Tibial artery (tissue), 4 donors: ENCODE measurements around the gene CFAP74.

Source experiments
- DNase-seq, 2 donors: peaks; one replicate each; pipeline ENCODE4 v3.0.0-alpha.2; 2019
- H3K27ac ChIP-seq, 2 donors: fragments of 200-600 bp; sonication (generic) in 1 of 2; 1 replicate in 1 of 2; 2 replicates in 1 of 2; pipeline ENCODE4 v1.5.1; 2018 to 2019; ENCODE audit warnings: mild to moderate bottlenecking in 1 of 2
- H3K27me3 ChIP-seq, 2 donors: fragments of 200-600 bp; sonication (generic) in 1 of 2; one replicate each; pipeline versions ENCODE4 v1.5.1 to v1.6.0; 2016 to 2019
- H3K36me3 ChIP-seq, 3 donors: fragments of 200-600 bp; sonication (generic) in 2 of 3; one replicate each; pipeline ENCODE4 v1.5.1; 2016 to 2019; ENCODE audit warnings: mild to moderate bottlenecking in 2 of 3
- H3K4me1 ChIP-seq, 4 donors: fragments of 200-600 bp; sonication (generic) in 2 of 4; 1 replicate in 3 of 4; 2 replicates in 1 of 4; pipeline ENCODE4 v1.5.1; 2016 to 2019
- H3K4me3 ChIP-seq, 2 donors: fragments of 200-600 bp; sonication (generic) in 1 of 2; 1 replicate in 1 of 2; 2 replicates in 1 of 2; pipeline ENCODE4 v1.5.1; 2018 to 2019; ENCODE audit warnings: mild to moderate bottlenecking in 2 of 2
- H3K9me3 ChIP-seq, 3 donors: fragments of 200-600 bp; sonication (generic) in 1 of 3; one replicate each; pipeline ENCODE4 v1.5.1; 2016 to 2019
- intact Hi-C: fragments of 100-400 bp; cut with DNase I; formaldehyde crosslinking; loops from one replicate; pipeline ENCODE4 v1.15.0; 2023; ENCODE audit warnings: low total_unique reads
- TF ChIP-seq, protein P1 (sequence below), 2 experiments: fragments of 200-600 bp in 1 of 2; fragments of 450-650 bp in 1 of 2; IDR thresholded peaks; one replicate each; pipeline ENCODE4 v1.5.1; 2017 to 2019; ENCODE audit warnings: antibody characterized with exemption in 2 of 2, mild to moderate bottlenecking in 1 of 2, moderate library complexity in 1 of 2

CFAP74 gene

DNA sequence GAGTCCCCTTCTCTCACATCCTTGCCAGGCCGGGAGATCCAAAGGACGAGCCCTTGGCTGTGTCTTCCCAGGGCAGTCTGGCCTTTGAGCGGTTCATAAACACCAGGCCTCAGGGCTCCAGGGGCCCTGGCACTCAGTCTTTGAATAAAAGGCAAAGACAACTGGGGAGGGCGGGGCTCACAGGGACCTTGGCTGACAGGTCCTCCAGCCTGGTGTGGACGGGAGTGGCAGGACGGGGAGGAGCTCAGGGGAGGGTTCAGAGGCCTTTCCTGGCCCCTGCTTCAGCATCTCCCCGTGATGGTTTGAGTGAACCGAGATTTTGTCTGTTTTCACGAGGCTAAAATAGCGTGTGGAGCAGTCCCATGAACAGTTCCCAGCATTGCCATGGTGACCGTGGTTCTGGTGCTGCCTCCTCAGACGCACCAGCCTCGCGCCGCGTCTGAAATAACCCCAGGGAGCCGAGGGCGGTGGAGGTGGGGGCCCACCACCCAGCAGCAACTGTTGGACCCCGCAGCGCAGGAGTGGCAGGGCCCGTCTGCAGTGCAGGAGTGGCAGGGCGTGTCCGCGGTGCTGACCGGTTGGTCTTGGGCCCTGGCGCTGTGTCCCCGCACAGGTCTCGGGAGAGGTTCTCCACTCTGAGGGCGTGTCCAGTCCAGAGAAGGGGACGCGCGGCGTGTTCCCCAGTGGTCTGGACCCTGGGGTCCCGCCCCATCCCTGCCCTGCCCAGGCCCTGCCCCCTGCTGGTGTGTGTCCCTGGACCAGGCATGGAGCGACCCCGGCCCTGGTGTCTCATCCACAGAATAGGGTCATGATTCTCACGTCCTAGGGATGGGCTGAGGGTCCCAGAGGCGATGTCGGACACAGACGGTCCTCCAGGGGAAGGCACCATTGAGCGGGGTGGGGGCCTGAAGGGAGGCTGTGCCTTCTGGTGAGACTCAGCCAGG, 39.5 kb upstream of the CFAP74 start:
- peaks cover 0 to 11% (median 7%) of the 10 kb centered on the region in 4 donors for H3K4me1 ChIP-seq
- TF ChIP-seq, protein P1, sequence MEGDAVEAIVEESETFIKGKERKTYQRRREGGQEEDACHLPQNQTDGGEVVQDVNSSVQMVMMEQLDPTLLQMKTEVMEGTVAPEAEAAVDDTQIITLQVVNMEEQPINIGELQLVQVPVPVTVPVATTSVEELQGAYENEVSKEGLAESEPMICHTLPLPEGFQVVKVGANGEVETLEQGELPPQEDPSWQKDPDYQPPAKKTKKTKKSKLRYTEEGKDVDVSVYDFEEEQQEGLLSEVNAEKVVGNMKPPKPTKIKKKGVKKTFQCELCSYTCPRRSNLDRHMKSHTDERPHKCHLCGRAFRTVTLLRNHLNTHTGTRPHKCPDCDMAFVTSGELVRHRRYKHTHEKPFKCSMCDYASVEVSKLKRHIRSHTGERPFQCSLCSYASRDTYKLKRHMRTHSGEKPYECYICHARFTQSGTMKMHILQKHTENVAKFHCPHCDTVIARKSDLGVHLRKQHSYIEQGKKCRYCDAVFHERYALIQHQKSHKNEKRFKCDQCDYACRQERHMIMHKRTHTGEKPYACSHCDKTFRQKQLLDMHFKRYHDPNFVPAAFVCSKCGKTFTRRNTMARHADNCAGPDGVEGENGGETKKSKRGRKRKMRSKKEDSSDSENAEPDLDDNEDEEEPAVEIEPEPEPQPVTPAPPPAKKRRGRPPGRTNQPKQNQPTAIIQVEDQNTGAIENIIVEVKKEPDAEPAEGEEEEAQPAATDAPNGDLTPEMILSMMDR (IDR thresholded peaks at IDR 0.05): no peak
- DNase-seq: no peak

DNA sequence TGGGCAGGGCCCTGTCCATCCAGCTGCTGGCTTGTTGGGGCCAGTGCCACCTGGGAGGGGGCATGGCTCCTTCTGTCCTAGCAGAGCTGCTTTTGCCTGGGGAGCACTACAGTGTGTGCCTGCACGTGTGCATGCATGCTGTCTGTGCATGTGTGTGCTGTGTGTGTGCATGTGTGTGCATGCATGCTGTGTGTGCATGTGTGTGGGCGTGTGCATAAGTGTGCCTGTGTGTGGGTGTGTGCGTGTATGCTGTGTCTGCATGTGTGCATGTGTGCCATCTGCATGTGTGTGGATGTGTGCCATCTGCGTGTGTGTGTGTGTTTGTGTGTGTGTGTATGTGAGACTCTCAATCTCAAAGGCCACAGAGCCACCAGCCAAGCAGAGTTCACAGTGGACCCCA, 38.3 kb upstream of the CFAP74 start:
- H3K4me1 ChIP-seq: peaks cover 0 to 11% (median 7%) of the 10 kb centered on the region in 4 donors
- no peak overlapping the region for H3K27ac ChIP-seq
- H3K36me3 ChIP-seq: no peaks in the 10 kb centered on the region
- intact Hi-C loops: loop anchor here (5.0 kb wide), 1 partner anchor 85 kb away; no protein-coding TSS in a partner anchor
- H3K9me3 ChIP-seq: peaks cover 0 to 7% (median 6%) of the 10 kb centered on the region in 3 donors
- peaks cover 0 to 88% of the 10 kb centered on the region in 2 donors for H3K27me3 ChIP-seq
- TF ChIP-seq, protein P1 (IDR thresholded peaks at IDR 0.05): no peak
- H3K4me3 ChIP-seq: no peak overlapping the region
- no peak for DNase-seq

More for the DNA sequence above, 39.5 kb upstream of the CFAP74 start:
- intact Hi-C loops: loop anchor here (5.0 kb wide), 1 partner anchor 86 kb away; no protein-coding TSS in a partner anchor
- H3K9me3 ChIP-seq: peaks cover 0 to 6% (median 3%) of the 10 kb centered on the region in 3 donors
- H3K27me3 ChIP-seq: peaks cover 0 to 94% of the 10 kb centered on the region in 2 donors
- no peaks in the 10 kb centered on the region for H3K36me3 ChIP-seq
- H3K4me3 ChIP-seq: no peak overlapping the region
- H3K27ac ChIP-seq: no peak overlapping the region

DNA sequence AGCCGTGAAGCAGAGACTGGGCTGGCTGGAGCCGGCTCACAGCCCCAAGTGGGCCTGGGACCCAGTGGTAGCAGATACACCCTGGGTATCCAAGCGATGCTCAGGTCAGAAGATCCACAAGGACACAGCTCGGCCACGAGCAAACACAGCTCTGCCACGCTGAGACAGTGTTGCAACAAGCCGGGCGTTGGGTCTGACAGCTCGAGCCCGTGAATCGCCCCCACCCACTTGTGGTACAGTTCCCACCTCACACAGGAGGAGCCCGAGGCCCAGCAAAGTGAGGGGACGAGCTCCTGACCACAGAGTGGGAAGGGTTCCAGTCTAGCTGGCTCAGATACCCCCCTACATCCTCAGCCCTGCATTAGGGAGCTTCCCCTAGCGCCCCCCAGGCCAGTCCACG, 37.7 kb upstream of the CFAP74 start:
- no peak overlapping the region for H3K27ac ChIP-seq
- H3K27me3 ChIP-seq: peaks cover 0 to 88% of the 10 kb centered on the region in 2 donors
- H3K4me1 ChIP-seq: peaks cover 0 to 11% (median 7%) of the 10 kb centered on the region in 4 donors
- H3K4me3 ChIP-seq: no peak overlapping the region
- H3K36me3 ChIP-seq: no peaks in the 10 kb centered on the region
- intact Hi-C loops: loop anchor here (5.0 kb wide), 1 partner anchor 84 kb away; no protein-coding TSS in a partner anchor
- H3K9me3 ChIP-seq: peaks cover 0 to 7% (median 6%) of the 10 kb centered on the region in 3 donors
- TF ChIP-seq, protein P1 (IDR thresholded peaks at IDR 0.05): no peak
- DNase-seq: no peak

DNA sequence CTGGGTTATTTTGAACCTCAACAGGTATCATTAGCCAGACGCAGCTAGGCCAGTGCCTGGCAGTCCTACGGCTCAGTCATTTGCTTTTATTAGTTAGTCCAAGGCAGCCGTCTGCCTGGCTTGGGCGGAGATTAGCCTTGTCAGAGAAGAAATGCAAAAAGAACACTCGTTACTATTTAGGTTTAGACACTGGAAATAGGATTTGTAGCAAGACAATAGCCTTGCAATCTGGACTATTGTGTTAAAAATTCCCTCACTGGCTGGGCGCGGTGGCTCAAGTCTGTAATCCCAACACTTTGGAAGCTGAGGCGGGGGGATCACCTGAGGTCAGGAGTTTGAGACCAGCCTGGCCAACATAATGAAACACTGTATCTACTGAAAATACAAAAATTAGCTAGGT, 35.7 kb upstream of the CFAP74 start:
- peaks cover 0 to 87% of the 10 kb centered on the region in 2 donors for H3K27me3 ChIP-seq

DNA sequence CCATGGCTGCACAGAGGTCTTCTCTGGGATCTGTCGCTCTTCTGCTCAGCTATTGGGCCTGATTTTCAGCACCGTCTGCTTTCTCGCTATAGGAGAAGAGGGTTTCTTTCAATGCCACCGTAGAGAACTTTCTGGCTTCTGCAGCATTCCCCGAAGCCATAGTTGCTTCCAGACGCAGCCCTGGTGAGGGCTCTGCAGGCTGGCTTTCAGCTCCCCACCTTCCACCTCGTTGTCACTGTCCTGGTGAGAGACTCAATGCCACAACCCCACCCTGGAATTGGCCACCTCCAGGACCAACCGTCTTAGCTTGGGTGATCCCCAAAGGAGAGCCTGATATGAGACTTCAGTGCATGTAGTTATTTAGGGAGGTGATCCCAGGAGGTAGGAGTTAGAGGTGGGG, 34.6 kb upstream of the CFAP74 start:
- H3K4me1 ChIP-seq: no peaks in the 10 kb centered on the region
- intact Hi-C loops: no loop called here
- H3K36me3 ChIP-seq: no peaks in the 10 kb centered on the region
- H3K27me3 ChIP-seq: peaks cover 0 to 86% of the 10 kb centered on the region in 2 donors
- TF ChIP-seq, protein P1 (IDR thresholded peaks at IDR 0.05): no peak
- no peak for DNase-seq
- peaks cover 0 to 7% (median 6%) of the 10 kb centered on the region in 3 donors for H3K9me3 ChIP-seq
- no peak overlapping the region for H3K4me3 ChIP-seq
- no peak overlapping the region for H3K27ac ChIP-seq

More for the DNA sequence above, 35.7 kb upstream of the CFAP74 start:
- intact Hi-C loops: no loop called here
- Histone ChIP-seq H3K9me3 (peaks cover 0 to 7% (median 6%) of the 10 kb centered on the region in 3 donors), H3K4me1 (no peaks in the 10 kb centered on the region), H3K27ac (no peak overlapping the region), H3K4me3 (no peak overlapping the region), H3K36me3 (no peaks in the 10 kb centered on the region)
- DNase-seq: no peak
- TF ChIP-seq, protein P1 (IDR thresholded peaks at IDR 0.05): no peak
